ENCODE measurements around the gene MOV10.

MOV10 gene

DNA sequence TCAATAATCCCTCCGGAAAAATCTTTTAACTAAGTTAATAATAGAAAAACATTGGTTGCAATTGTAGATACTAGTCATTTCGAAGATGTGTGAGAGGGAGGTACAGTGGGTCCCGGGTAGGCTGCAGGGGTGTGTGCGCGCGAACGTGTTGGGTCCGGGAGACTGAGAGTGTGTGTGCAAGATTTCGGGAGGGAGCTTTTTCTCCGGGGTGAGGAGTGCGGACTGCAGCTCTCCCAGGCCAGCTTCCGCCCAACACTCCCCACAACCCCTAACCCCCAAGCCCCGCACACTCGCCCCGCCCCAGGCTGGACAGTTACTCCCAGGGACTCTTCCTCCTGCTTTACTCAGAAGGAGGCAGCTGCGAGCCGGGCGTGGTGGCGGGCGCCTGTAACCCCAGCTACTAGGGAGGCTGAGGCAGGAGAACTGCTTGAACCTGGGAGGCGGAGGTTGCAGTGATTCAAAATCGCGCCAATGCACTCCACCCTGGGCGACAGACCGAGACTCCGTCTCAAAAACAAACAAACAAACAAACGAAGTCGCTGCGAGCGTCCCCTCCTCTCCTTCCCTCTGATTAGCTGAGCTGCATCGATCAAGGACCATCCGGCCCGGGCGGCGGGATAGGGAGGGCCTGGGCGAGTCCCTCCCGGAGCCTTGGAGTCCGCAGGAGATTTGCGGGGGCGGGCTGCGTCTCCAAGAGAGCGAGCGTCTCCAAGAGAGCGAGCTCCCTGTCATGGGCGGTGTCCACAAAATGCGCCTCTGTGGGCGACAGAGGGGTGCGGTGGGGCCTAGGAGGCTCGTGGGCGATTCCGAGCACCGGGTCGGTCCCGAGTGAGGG, 68.9 kb downstream of the MOV10 start:
- no peak for FAIRE-seq

DNA sequence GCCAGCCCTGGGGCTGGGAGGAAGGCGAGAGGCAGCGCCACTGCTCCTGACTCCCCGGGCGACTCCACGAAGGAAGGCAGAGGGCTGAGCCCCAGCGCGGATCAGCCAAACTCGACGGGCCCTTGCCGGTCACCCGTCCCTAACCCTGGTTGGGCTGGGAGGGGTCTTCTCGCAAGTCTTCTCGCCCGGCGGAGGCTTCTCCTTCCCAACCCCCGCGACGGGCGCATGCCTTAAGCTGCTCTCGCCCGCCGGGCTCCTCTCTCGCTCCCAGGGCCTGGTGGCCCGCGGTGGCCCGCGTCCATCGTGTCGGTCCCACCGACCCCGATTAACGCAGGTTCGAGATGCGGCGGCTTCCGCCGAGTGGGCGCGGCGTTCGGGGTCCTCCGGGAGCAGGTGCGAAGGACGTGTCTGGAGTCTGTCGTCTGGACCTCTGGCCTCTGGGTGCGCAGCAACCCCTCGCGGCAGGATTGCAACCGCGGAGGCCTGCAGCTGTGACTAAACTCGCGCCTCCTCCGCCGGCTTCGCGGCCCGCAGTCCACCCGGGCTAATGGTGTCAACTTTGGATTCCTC, 69.6 kb downstream of the MOV10 start:
- FAIRE-seq = no peak

DNA sequence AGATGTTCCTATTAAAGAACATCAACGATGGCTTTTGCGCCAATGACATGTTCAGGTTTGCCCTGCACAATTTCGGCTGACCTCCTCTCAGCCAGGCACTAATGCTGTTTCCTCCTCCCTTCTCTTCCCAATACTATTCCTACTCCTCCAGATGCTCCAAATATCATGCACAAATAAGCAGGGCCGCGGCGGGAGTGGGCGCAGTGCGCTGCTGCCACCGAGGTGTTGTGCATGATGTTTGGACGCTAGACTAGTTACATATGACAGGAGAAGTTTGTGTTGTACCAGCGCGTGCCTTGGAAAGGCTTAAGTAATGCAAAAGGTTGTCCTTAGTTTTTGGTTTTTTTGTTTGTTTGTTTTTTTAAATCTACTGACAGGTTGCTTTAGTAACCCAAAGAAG, 73.9 kb downstream of the MOV10 start:
- FAIRE-seq = no peak

Data from endometrium (tissue), 2 donors.